GM23248 (cell line): ENCODE measurements around the gene TPRX2.
"Not testable (repeated sequence)": the region's sequence is repeated elsewhere in the genome, so short reads cannot be mapped to it uniquely, and the experiment has no call there.

Experiments used
- EZH2 ChIP-seq: fragments of 200-600 bp; sonication (generic); IDR thresholded peaks from 2 replicates; pipeline ENCODE4 v1.6.1; 2018; ENCODE audit warnings: antibody characterized with exemption, mild to moderate bottlenecking; ENCODE audit not compliant: insufficient read depth, poor library complexity, severe bottlenecking
- EZH2phosphoT487 ChIP-seq: fragments of 200-600 bp; sonication (generic); IDR thresholded peaks from 2 replicates; pipeline ENCODE4 v1.6.1; 2018; ENCODE audit warnings: antibody characterized with exemption, moderate library complexity, mild to moderate bottlenecking, low read depth; ENCODE audit not compliant: insufficient read depth

DNA sequence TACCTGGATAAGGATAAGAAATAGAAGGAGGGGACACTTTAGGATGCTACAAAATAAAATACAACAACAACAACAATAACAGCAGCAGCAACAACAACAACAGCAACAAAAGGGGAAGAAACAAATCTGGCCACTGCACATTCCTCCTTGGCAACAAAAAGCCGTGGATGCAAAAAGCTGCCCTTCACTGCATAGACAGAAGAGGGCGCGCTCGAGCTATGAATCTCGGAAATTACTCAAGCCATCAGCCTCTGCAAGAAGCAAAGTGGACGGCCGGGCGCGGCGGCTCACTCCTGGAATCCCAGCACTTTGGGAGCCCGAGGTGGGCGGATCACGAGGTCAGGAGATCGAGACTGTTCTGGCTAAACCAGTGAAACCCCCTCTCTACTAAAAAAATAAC, 50.3 kb downstream of the TPRX2 start:
- not testable (repeated sequence) for TF ChIP-seq EZH2, EZH2phosphoT487
